Glomerular visceral epithelial cell (primary cell): ENCODE results near the gene RNU2-63P.
"Not testable (repeated sequence)": the region's sequence is repeated elsewhere in the genome, so short reads cannot be mapped to it uniquely, and the experiment has no call there.

Source experiments
- DNase-seq: peaks from one replicate; pipeline ENCODE4 v3.0.0-alpha.2; 2016; ENCODE audit errors: extremely low spot score

The RNU2-63P gene

GRCh38 chr2:87981182-87981581 lies 35.2 kb downstream of the RNU2-63P start:
- not testable (repeated sequence) for DNase-seq

GRCh38 chr2:87972385-87972784 lies 44.0 kb downstream of the RNU2-63P start:
- not testable (repeated sequence) for DNase-seq
